HCT116 (cell line): Measurements from ENCODE around the gene OTUB2. TPM values are rescaled to one million over a fixed set of nuclear protein-coding genes. Genes with fewer than 3 reads are reported as not detected.

Experiments used
- ATAC-seq: fragments of 200-7000 bp; cut with Tn5 transposase; 2 replicates; pipeline ENCODE4 v1.9.1; 2020; ENCODE audit warnings: mild to moderate bottlenecking, moderate library complexity
- BruUV-seq: library from RNA; stranded (reverse); fragments of 400-500 nt; replicated peaks from 2 replicates; lab custom pipeline; 2021; lab: Mats Ljungman, UMichigan
- CTCF ChIA-PET: fragments of 300-600 bp; sonication (Branson Sonifier 250); formaldehyde crosslinking; loops from one replicate; lab custom pipeline; 2021; ENCODE audit warnings: antibody characterized with exemption; lab: Charles Lee
- POLR2A ChIA-PET: fragments of 300-600, 350-600 bp; sonication (Branson Sonifier 250); formaldehyde crosslinking; loops from one replicate; lab custom pipeline; 2021; ENCODE audit warnings: antibody characterized with exemption; lab: Charles Lee
- RAD21 ChIA-PET, 2 experiments: fragments of 300-600 bp; sonication (Branson Sonifier 250); formaldehyde crosslinking; loops; one replicate each; lab custom pipeline; 2023; ENCODE audit warnings: low total read pairs in 2 of 2; ENCODE audit not compliant: uncharacterized antibody in 2 of 2, unreplicated experiment in 2 of 2, low non-redundant PET in 1 of 2; lab: Charles Lee
- DNase-seq: peaks from one replicate; pipeline ENCODE4 v3.0.0-alpha.2; 2010; ENCODE audit warnings: low read depth, low spot score
- H2AFZ ChIP-seq: fragments of 200-600 bp; shearing (Covaris generic), sonication (generic); 2 replicates; pipeline ENCODE4 v1.6.1; 2017; ENCODE audit warnings: low read depth, mixed run types, mixed read lengths, antibody characterized with exemption, low read length; ENCODE audit not compliant: poor library complexity, severe bottlenecking
- H3K27ac ChIP-seq: 2 replicates; pipeline ENCODE4 v1.5.1; 2012; ENCODE audit warnings: low read depth, low read length
- H3K27me3 ChIP-seq: fragments of 200-600 bp; sonication (generic); 2 replicates; pipeline ENCODE4 v1.6.1; 2016; ENCODE audit warnings: mixed run types, low read length, mixed read lengths; ENCODE audit not compliant: insufficient read depth
- H3K36me3 ChIP-seq, 2 experiments: fragments of 200-500 bp in 1 of 2; fragments of 200-600 bp in 1 of 2; sonication (Bioruptor generic) in 1 of 2; sonication (generic) in 1 of 2; 2 replicates each; pipeline versions ENCODE4 v1.5.1 to v1.6.1; 2014 to 2016; ENCODE audit warnings: low read length in 2 of 2, inconsistent platforms in 1 of 2, mixed read lengths in 1 of 2, mixed run types in 1 of 2; ENCODE audit not compliant: insufficient read depth in 2 of 2, control insufficient read depth in 1 of 2
- H3K4me1 ChIP-seq, 2 experiments: fragments of 200-600 bp in 1 of 2; sonication (generic) in 1 of 2; 2 replicates each; pipeline versions ENCODE4 v1.5.1 to v1.6.1; 2012 to 2017; ENCODE audit warnings: low read length in 2 of 2, inconsistent platforms in 1 of 2, mild to moderate bottlenecking in 1 of 2, mixed read lengths in 1 of 2, mixed run types in 1 of 2, moderate library complexity in 1 of 2; ENCODE audit not compliant: insufficient read depth in 2 of 2, control insufficient read depth in 1 of 2
- H3K4me2 ChIP-seq: fragments of 200-600 bp; sonication (generic); 2 replicates; pipeline ENCODE4 v1.6.1; 2017; ENCODE audit warnings: mixed run types, low read length, mixed read lengths
- H3K4me3 ChIP-seq, 2 experiments: fragments of 200-600 bp in 1 of 2; sonication (generic) in 1 of 2; replicated peaks in 1 of 2; 2 replicates each; pipeline ENCODE4 v1.5.1; 2011 to 2016; ENCODE audit warnings: low read length in 2 of 2, control low read depth in 1 of 2, low read depth in 1 of 2, mild to moderate bottlenecking in 1 of 2, mixed read lengths in 1 of 2, mixed run types in 1 of 2
- H3K79me2 ChIP-seq: fragments of 200-600 bp; sonication (generic); 2 replicates; pipeline ENCODE4 v1.6.1; 2017; ENCODE audit warnings: mild to moderate bottlenecking, mixed run types, low read length, moderate library complexity, mixed read lengths; ENCODE audit not compliant: insufficient read depth
- H3K9ac ChIP-seq: fragments of 200-600 bp; sonication (generic); 2 replicates; pipeline ENCODE4 v1.6.1; 2016; ENCODE audit warnings: low read length, mixed read lengths
- H3K9me2 ChIP-seq: fragments of 200-600 bp; sonication (generic), shearing (Covaris generic); 2 replicates; pipeline ENCODE4 v1.6.1; 2017; ENCODE audit warnings: mixed run types, mild to moderate bottlenecking, moderate library complexity; ENCODE audit not compliant: insufficient read depth
- H3K9me3 ChIP-seq, 2 experiments: fragments of 200-500 bp in 1 of 2; fragments of 200-600 bp in 1 of 2; sonication (Bioruptor generic) in 1 of 2; sonication (generic) in 1 of 2; 2 replicates each; pipeline ENCODE4 v1.6.1; 2014 to 2017; ENCODE audit warnings: low read length in 2 of 2, mixed read lengths in 2 of 2, inconsistent platforms in 1 of 2, low read depth in 1 of 2, mild to moderate bottlenecking in 1 of 2, mixed run types in 1 of 2, moderate library complexity in 1 of 2; ENCODE audit not compliant: control insufficient read depth in 1 of 2, insufficient read depth in 1 of 2
- H4K20me1 ChIP-seq: fragments of 200-600 bp; sonication (generic), shearing (Covaris generic); 2 replicates; pipeline ENCODE4 v1.6.1; 2017; ENCODE audit warnings: mixed run types, mild to moderate bottlenecking, moderate library complexity; ENCODE audit not compliant: insufficient read depth
- EZH2phosphoT487 ChIP-seq: fragments of 200-600 bp; IDR thresholded peaks from 2 replicates; pipeline ENCODE4 v1.6.1; 2018; ENCODE audit warnings: antibody characterized with exemption, borderline replicate concordance
- JUND ChIP-seq: IDR thresholded peaks from 2 replicates; pipeline ENCODE4 v1.6.1; 2012
- MAX ChIP-seq: IDR thresholded peaks from 2 replicates; pipeline ENCODE4 v1.6.1; 2012
- POLR2A ChIP-seq: IDR thresholded peaks from 2 replicates; pipeline ENCODE4 v1.7.0; 2011; ENCODE audit warnings: borderline replicate concordance; ENCODE audit not compliant: insufficient read depth, insufficient read length; ENCODE audit errors: extremely low read depth
- POLR2AphosphoS5 ChIP-seq: IDR thresholded peaks from 2 replicates; pipeline ENCODE4 v1.6.1; 2011; ENCODE audit warnings: mild to moderate bottlenecking, low read depth, low read length, moderate library complexity
- SIN3A ChIP-seq: IDR thresholded peaks from 2 replicates; pipeline ENCODE4 v1.6.1; 2012; ENCODE audit warnings: low read depth
- SRF ChIP-seq: IDR thresholded peaks from 2 replicates; pipeline ENCODE4 v1.6.1; 2012; ENCODE audit warnings: low read depth
- ZBTB33 ChIP-seq: IDR thresholded peaks from 2 replicates; pipeline ENCODE4 v1.6.1; 2011; ENCODE audit warnings: mild to moderate bottlenecking, low read length, moderate library complexity; ENCODE audit not compliant: insufficient replicate concordance; ENCODE audit errors: extremely low read depth
- ZFX ChIP-seq: fragments of 450-650 bp; IDR thresholded peaks from 2 replicates; pipeline ENCODE4 v1.6.1; 2017
- intact Hi-C: fragments of 100-400 bp; cut with micrococcal nuclease; formaldehyde crosslinking; loops from 2 replicates; pipeline ENCODE4 v1.10.0; 2022
- total RNA-seq: library from RNA; stranded (reverse); gene quantifications from one replicate; pipeline ENCODE4 v1.2.1, GENCODE V29; 2021; ENCODE audit not compliant: unreplicated experiment

The OTUB2 gene
- total RNA-seq, 1 experiment from 2014 or later = 6.6 TPM

- Histone ChIP-seq H3K27me3 (no peaks in the 10 kb centered on the region), H3K9me3 (no peaks in the 10 kb centered on the region), H3K4me1 (no peaks in the 10 kb centered on the region), H3K9ac (no peak overlapping the region), H3K36me3 (peaks cover 35 to 66% of the 10 kb centered on the region in 2 experiments; a peak in 3 of 4 replicates), H3K9me2 (no peaks in the 10 kb centered on the region), H3K4me3 (no peak overlapping the region), H3K4me2 (no peak overlapping the region), H2AFZ (no peak overlapping the region), H4K20me1 (no peaks in the 10 kb centered on the region), H3K79me2 (no peaks in the 10 kb centered on the region; the same call in 1 of the 2 replicates), H3K27ac (no peak overlapping the region)
- DNase-seq = no peak
- ChIA-PET CTCF (interaction anchor here (1.0 to 1.5 kb wide), 2 partner anchors 16 to 86 kb away, joined by 3 to 5 read pairs; no protein-coding TSS in a partner anchor), RAD21 (interaction anchor here (0.7 to 2.0 kb wide), 3 partner anchors 14 to 86 kb away, joined by 3 to 5 read pairs (median 3); partner anchors contain the start of gene IFI27L2 (in 1 of the 2)), POLR2A (no interaction called here)
- BruUV-seq = no TSS peak
- no peak for ATAC-seq
- no peak for TF ChIP-seq JUND
- TF ChIP-seq EZH2phosphoT487 = no peak
- TF ChIP-seq POLR2A = no peak
- TF ChIP-seq POLR2AphosphoS5 = no peak
- no peak for TF ChIP-seq SIN3A
- no peak for TF ChIP-seq SRF
- no peak for TF ChIP-seq MAX
- TF ChIP-seq ZBTB33 = no peak
- TF ChIP-seq ZFX = no peak
- intact Hi-C loops = loop anchor here (2.0 kb wide), 1 partner anchor 130 kb away; no protein-coding TSS in a partner anchor
Measured at GRCh38 chr14:94050231-94050880, 24.2 kb downstream of the OTUB2 start.
